Activated T-helper 1 cell treated with Interleukin-2 at 50 U/mL for 16 hours (primary cell): ENCODE measurements around the gene FN1.

ENCODE experiments used
- DNase-seq: peaks from one replicate; pipeline ENCODE4 v3.0.0-alpha.2; 2020; ENCODE audit warnings: low read depth

The FN1 gene

DNA sequence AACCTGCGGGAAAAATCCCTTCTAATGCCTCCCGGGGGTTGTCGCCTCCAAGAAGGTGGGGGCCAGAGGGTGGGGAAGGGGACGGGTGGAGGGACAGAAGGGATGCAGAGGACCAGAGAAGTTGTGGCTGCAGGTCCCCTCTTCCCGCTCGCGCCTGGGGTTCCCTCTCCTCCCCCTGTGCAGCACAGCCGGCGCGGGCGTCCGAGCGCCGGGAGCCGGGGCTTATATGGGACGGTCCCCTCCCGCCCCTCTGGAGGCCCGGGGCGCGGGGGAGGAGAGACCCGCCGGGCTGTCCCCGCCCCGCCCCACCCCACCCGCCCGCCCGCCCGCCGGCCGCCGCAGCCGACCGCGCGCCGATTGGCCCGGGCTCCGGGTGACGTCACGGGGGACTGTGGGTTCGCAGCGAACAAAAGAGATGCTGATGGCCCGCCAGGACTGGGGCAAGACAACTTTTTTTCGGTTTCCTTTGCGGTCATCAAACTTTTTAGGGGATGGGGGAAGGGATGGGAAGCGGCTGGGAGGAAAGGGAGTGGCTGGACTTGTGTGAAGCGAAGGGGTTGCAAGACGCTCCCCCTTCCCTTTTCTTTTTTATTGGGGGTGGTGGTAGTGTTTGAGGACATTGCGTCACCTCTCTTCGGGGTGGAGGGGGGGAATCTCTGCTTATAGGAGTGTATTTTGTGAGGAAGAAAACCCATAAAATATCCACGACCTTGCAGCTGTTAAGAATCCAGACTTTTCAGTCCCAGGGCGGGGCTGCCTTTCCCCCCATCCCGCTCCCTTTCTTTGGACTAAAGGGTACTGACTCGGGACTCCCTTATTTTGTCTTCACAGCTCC lies at the start of gene FN1:
TSS of gene FN1 (minus strand) at position 199 of the 835 bp plus-strand sequence. CDS start 266 bp downstream, outside the sequence.
- peak; percentile 20 for DNase-seq

DNA sequence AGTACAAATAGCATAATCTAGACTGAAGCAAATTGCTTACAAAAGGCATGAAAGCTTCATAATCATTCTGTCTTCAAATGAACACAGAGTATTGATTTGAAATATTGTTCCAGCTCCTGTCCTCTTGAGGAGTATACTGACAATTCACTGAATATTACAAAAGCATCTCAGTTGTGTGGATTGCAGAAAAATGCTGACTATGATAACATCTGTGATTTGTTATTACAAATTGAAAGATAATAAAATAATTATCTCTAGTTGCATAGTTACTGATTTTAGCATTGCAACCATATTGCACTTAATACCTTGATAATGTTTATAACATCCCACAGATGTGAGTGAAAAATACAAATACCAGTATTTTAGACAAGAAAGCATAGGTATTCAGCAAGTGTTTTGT lies 49.2 kb upstream of the FN1 start:
- no peak for DNase-seq

DNA sequence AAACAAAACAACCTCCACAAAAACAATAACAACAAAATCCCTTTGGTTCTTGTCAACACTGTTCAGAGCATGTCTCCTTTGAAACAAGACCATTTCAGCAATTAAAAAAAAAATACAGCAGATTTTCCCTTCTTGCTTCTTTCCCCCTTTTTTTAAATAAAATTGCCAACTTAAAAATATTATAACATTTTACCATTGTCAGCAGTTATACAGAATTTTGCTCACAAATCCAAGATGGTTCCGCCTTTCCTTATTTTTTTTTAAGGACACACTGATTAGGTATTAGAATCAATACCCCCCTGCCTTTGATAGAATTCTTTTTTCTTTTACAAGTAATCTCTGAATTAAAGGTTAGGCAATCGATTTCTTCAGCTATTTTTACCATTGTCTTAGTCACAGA lies 48.7 kb upstream of the FN1 start:
- no peak for DNase-seq

DNA sequence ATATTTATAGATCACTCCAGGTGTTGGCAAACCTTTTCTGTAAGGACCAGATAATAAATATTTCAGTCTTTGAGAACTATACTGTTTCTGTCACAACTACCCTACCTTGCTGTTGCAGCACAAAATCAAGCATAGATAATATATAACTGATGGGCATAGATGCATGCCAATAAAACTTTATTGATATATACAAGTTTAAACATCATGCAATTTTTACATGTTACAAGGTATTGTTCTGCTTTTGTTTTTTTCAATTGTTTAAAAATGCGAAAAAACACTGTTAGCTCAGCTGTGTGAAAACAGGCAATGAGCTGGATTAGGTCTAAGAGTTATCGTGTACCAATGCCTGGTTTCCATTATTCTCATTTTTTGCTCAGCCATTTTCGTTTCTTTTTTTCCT lies 47.6 kb upstream of the FN1 start:
- DNase-seq, result no peak

DNA sequence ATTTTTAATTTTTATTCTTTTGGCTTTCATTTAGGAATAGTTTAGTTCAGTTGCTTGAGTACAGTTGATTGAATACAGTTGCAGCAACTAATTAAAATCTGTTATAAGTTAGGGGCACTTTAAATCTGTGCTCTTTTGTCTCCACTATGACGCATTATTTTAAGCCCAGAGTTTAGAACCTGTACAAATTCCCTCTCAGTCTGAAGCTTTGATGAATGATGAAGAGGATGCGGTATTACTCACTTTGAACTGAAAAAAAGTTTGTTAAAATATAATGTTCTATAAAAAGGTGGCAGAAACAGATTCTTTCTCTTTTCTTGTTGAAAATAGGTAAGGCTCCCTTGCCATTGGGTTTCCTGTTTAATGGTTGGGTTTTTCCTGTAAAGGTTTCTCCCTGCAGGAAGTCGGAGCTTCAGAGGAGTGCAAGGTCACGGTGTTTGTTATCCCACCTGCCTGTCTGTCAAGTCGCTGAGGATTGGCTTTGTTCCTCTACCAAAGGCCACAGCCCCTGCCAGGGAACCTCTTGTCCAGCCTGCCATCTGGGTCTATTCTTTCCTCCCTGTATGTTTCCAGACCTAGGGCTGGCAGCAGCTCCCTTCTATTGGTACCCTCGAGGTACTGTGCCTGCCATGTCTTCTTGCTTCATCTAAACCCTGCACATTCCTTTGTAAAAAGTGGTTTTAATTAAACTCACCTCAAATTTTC lies 43.8 kb upstream of the FN1 start:
- no peak for DNase-seq

DNA sequence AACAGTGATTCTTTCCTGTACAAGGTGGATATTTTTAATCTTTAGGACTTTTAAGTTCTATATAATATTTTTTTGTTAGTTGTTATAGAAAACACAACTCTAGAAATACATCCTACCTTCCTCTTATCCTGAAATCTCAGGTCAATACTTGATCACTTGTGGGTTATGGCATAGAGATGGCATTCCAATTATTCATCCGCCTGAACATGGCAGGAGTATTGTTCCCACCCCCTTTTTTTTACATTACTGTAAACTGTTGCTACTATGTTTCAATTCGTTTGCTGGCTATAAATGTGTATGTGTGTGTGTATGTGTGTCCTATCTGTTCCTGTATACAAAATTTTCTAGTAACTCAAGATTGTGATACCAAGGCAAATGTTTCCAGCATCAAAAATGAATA lies 43.3 kb upstream of the FN1 start:
- DNase-seq, result no peak

DNA sequence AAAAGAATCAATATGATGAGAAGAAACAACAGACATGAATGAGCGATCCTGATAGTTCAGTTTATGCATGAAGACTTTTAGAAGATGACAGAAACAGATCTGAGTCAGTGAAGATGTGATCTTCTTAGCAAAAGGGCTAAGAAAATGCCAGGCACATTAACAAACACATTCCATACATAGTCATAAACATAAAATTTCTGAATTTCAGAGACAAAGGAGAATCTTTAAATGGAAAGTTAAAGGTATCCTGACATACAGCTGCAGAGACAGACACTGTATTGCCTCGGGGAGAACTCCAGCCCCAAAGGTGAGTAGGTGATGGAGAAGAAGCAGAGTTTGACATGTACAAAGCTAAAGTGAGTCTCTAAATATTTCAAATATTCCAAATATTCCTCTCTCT lies 40.6 kb upstream of the FN1 start:
- DNase-seq, result no peak

DNA sequence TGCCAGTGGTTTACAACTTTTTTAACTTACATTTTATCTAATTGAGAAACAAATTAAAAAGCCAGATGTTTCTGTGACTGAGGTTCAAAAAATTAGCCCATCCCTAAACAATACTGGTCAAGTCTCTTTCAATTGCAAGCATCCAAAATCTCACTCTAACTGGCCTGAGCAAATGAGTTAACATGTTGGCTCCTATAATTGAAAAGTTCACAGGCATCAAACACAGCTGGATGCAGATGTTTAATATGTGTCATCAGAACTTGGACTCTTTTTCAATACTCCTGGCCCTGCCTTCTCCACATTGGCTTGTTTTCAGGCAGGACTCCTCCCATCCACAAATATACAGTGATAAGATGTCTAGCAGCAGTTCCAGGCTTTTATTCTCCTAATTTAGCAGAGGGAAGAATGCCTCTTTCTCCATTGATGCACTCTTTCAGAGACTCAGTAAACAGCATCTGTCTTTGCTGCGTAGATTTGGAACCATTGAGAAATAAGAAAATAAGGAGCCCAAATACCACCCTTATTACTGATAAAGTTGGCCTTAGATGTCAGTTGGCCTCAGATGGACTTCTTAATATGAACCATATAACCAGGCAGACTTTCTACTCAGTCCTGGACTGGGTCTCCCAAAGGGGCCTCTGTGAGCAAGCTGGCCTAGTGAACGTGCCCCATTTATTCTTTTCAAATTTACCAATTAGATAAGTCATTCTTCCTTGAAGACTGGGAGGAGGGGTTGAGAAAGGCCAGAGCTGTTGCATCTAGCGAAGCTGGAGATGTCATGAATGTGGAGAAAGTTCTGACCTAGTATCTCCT lies 30.4 kb upstream of the FN1 start:
- no peak for DNase-seq

DNA sequence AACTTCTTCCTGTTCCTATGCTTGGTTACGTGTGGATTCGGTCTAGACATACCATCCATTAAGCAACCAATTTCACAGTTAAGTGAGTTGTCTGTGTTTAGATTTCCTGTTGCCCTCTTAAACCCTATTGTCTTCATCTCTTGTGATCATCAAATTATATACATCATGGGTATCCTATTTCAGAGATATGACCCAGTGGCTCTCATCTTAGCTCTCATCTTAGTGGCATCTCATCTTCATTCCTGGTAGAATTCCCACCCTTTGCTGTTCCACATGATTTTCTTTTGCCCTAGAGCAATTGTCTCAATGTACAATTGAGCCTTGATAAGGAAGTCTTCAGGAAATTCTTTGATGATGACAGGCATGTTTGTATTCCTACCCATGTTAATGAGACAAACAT lies 29.4 kb upstream of the FN1 start:
- DNase-seq, result no peak

DNA sequence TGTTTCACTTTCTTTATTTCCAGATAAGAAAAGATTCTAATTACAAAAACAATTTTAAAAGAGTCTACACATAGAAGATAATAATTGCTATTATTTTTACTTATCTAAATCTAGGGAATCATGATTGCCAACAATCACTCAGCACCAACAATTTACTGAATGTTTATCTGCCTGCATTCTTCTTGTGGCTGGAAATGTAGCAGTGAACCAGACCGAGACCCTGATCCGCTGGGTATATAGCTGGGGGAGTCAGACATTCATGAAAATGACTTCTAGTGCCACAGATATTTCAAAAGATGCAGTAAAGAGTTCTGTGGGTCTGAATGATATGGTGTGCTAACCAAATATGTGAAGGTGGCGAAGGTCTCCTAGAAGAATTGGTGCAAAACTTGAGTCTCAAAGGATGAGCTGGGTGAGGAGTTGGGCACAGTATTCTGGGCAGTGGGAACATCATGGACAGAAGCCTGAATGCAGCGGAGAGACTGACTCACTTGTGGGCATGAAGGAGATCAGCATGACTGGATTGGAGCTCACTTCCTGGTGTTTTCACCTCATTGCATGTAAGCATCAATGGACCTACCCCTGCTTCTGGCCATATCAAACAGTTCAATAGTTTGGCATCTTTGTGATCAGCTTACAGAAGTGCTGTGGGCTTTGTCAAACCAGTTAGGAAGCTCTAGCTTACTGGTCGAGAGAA lies 26.1 kb upstream of the FN1 start:
- DNase-seq, result no peak

DNA sequence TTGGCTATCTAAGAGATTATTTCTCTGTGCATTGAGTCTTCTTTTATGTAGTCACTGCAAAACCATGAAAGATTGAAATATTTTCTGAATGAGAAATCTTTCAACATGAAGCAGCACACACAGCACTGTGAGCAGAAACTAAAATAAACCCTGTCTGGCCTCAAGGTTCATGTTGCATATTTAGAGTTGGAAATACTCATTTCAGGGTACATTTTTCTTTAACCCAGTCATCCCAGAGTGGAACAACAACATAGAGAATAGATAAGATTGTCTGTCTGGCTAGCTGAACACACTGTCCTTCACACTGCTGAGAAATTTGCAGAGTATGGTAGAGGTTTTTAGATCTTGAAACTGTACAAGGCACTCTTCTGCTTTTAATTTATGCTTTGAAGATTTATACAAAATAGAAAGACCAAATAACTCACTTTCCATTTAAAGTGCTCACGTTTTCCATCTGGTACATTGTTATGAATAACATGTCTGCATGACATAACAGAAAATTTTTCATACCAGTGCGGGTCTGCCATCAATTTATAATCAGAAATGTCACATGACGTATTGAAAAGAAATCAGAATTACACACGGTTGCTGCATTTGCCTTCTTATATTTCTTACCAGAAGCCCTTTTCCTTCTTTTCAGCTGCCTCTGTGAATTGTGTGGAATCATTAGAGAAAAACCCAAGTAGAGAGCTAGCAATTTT lies 25.0 kb upstream of the FN1 start:
- DNase-seq, result no peak

DNA sequence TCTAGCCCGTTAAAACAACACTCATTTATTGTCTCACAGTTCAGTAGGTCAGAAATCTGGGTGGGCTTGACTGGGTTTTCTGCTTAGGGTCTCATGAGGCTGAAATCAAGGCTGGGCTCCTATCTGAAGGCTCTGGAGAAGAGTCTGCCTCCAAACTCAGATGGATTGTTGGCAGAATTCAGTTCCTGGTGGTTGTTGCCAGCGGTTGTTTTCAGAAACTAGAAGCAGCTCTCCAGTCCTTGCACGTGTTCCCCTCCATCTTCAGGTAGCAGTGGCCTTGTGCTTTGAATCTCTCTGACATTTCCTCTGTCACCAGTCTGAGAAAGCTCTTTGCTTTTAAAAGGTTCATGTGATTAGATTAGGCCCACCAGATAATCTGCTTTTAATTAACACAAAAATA lies 20.1 kb upstream of the FN1 start:
- DNase-seq, result no peak

DNA sequence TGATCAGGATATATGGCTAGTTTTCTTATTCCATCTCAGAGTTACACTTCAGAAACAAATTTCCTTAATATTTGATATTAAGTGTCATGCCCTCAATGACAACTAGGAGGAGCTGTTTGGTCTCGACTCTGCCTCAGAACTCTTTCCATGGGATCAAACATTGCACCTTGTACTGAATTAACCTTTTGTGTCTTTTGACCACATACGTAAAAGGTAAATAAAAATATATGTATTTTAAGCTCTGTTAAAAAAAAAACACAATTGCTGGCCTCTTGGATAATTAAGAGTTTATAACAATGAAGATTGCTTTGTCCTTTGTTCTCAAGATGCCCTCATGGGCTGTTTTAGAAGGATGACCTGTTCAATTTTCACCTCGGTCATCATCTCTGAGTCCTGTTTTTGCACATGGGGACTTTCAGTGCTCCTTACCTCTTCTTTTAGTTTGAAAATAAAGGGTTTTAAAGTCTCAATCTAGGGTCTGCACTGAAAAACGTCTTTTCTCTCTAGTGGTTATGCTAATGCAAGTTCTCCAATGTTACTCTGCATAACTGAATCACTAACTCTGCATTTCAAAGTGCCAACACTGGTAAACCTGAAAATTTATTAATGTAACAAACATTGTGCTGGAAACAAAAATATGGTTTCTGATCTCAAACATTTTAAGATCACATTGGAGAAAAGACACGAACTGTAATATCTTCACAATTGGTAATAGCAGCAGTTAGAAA lies 18.8 kb upstream of the FN1 start:
- DNase-seq, result no peak

DNA sequence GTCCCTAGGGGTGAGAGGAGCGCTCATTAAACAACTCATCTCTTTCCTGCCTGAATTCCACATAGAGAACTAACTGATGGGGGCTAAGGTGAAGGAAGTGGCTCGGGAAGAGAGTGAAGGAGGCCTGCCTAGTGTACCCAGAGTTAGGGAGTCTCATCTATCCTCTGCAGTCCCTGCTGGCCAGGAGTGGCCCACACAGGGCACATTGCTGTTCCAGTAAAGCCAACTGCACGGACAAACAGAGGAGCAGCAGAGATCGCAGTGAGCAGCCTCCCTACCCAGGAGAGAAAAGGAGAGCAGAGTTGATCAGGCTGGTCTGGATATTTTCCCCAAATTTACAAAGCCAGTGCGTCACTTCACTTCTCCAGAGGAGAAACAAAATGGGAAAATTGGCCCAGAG lies 16.9 kb upstream of the FN1 start:
- no peak for DNase-seq

DNA sequence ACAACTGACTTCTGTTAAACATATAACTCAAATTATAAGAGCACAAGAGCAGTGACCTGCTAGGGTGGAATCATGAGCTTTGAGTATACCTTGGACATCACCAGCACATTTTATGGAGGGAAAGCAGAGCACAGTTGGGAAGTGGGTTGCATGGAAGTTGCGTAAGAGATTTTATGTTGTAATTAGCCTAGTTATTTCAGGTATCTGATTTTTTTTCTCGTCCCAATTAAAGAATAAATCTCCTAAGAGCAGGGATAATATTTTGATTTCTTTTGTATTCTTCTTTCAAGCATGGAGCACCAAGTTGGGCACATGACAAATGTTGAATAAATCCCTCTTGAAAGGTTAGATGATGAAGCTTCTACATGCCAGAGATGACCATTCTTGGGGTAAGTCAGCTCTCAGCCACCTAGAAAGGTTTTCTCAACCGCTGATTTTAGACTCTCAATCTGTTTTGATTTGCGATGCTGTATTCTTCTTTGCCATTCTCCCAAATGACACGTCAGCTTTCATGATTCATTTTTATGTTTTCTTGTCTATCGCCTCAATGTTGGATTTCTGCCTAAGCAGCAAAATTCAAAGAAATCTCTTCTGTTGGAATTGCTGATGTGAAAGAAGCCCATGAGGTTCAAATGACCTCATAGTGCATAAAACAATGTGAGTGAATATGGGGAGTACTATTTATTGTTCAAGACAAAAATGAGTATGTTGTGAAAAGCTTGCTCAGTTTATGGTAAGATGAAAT lies 15.3 kb upstream of the FN1 start:
- no peak for DNase-seq

DNA sequence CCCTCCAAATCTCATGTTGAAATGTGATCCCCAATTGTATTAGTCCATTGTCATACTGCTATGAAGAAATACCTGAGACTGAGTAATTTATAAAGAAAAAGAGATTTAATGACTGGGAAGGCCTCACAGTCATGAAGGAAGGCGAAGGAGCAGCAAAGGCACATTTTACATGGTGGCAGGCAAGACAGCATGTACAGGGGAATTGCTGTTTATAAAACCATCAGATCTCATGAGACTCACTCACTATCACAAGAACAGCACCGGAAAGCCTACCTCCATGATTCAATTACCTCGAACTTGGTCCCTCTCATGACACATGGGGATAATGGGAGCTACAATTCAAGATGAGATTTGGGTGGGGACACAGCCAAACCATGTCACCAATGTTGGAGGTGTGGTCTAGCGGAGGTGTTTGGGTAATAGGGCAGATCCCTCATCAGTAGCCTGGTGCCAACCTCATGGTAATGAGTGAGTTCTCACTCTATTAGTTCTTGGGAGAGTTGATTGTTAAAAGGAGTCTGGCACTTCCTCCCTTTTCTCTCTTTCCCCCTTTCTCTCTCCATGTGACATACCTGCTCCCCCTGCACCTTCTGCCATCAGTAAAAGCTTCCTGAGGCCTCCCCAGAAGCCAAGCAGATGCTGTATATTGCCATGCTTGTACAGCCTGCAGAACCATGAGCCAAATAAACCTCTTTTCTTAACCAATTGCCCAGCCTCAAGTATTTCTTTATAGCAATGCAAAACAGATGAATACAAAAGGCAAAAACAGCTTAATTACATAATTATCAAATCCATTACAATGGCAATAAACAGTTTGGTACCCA lies 14.5 kb upstream of the FN1 start:
- DNase-seq, result no peak

DNA sequence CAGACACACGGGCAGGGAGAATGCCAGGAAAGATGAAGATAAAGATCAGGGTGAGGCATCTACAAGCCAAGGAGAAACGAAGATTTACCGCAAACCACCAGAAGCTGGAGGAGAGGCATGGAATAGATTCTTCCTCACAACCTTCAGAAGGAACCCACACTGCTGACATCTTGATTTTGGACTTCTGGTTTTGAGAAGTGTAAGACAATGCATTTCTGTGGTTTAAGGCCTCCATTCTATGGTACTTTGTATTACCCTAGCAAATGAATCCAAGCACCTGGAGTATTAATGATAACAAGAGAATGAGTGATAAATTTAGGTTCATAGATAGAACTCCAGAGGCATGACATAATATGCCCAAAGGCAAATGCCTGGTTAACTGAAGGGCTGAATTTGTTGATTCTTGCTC lies 11.8 kb upstream of the FN1 start:
- no peak for DNase-seq

DNA sequence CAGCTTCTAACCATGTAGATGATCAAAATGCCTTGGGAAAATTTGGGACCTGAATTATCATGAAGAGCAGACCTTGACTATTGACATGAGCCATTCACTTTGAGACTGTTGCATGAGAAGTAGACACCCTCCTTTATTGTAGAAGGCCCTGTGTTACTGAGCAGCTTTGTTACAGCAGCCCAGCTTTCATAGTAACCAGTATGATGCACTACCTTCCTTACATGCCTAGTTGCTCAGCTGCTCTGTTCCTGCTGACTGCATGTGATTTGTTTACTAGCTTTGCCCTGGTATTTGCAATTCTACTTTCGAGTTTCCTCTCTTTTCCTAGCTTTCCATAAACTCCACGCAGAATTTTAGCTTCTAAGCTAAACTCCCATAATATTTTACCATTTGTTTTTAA lies 11.2 kb upstream of the FN1 start:
- DNase-seq, result no peak

DNA sequence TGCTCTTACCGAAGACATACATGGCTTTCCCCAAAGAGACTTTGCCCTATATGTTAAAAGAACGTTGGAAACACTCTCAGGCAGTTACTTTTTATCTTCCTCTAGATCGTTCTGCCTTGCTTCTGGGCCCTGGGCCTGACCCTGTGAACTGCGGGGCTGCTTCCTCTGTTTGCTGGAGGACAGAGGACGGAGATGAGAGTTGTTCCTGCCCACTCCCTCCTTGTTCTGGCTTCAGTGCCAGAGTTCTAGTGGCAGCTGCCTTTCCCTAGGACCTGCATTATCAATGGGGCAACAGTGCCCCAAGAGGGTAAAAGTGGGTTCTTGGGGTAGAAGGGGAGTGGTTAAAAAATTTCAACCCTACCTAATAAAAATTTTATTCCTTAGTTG lies 6.5 kb upstream of the FN1 start:
- no peak for DNase-seq
